ENCODE results near the gene TPR. TPM values are rescaled to one million over a fixed set of nuclear protein-coding genes. Genes with fewer than 3 reads are reported as not detected.
"Not testable (repeated sequence)": the region's sequence is repeated elsewhere in the genome, so short reads cannot be mapped to it uniquely, and the experiment has no call there.

The TPR gene
- total and polyA plus RNA-seq, 9 donors = 26.3 to 107 (median 70.2) TPM

- Histone ChIP-seq H3K27ac (no peak overlapping the region), H3K36me3 (no peaks in the 10 kb centered on the region), H3K27me3 (no peaks in the 10 kb centered on the region), H3K4me3 (no peak overlapping the region), H3K4me1 (ENCODE audit: insufficient read depth) (no peaks in the 10 kb centered on the region), H3K9me3 (no peaks in the 10 kb centered on the region)
- TF ChIP-seq CTCF (IDR thresholded peaks at IDR 0.05) = peak; percentile 30 to 65 (median 43)
- no peak for TF ChIP-seq EP300 (IDR thresholded peaks at IDR 0.05)
- 41 to 44% (median 43%) methylated on average over 5 of the region's 5 CpGs for WGBS, 3 donors
- no peak for DNase-seq
- intact Hi-C loops (cut with DNase I) = no loop called here
These were observed 29.5 kb upstream of the TPR start for GRCh38 chr1:186404454-186405051.

- intact Hi-C loops (cut with DNase I) = no loop called here
- TF ChIP-seq EP300 (IDR thresholded peaks at IDR 0.05) (no peak), CTCF (IDR thresholded peaks at IDR 0.05) (no peak), POLR2A (IDR thresholded peaks at IDR 0.05) (no peak)
- no peaks in the 10 kb centered on the region for H3K36me3 ChIP-seq
These were observed 28.6 kb upstream of the TPR start for GRCh38 chr1:186403632-186404031.

GRCh38 chr1:186401446-186401845, 26.4 kb upstream of the TPR start:
- WGBS, 3 donors = 89 to 94% (median 93%) methylated on average over 2 of the region's 2 CpGs
- H3K36me3 ChIP-seq; H3K9me3 ChIP-seq; intact Hi-C loops (cut with DNase I); H3K27ac ChIP-seq; DNase-seq; H3K4me1 ChIP-seq (ENCODE audit: insufficient read depth); H3K27me3 ChIP-seq; H3K4me3 ChIP-seq: not testable (repeated sequence)

More at GRCh38 chr1:186403632-186404031, 28.6 kb upstream of the TPR start:
- Histone ChIP-seq H3K9me3 (no peaks in the 10 kb centered on the region), H3K4me1 (ENCODE audit: insufficient read depth) (no peaks in the 10 kb centered on the region), H3K27me3 (no peaks in the 10 kb centered on the region), H3K4me3 (no peak overlapping the region), H3K27ac (no peak overlapping the region)
- no peak for DNase-seq

GRCh38 chr1:186392711-186393110, 17.7 kb upstream of the TPR start:
- not testable (repeated sequence) for H3K27ac ChIP-seq; H3K4me1 ChIP-seq (ENCODE audit: insufficient read depth); H3K36me3 ChIP-seq; H3K4me3 ChIP-seq; H3K9me3 ChIP-seq; DNase-seq; H3K27me3 ChIP-seq
- intact Hi-C loops (cut with DNase I) = loop anchor here in 1 of 4 donors (10.0 kb wide), 1 partner anchor 592 kb away; no protein-coding TSS in a partner anchor
- WGBS, 3 donors = 88 to 94% (median 91%) methylated on average over 6 of the region's 6 CpGs

GRCh38 chr1:186391841-186392240, 16.8 kb upstream of the TPR start:
- TF ChIP-seq POLR2A (IDR thresholded peaks at IDR 0.05) (no peak), CTCF (IDR thresholded peaks at IDR 0.05) (no peak), EP300 (IDR thresholded peaks at IDR 0.05) (no peak)
- intact Hi-C loops (cut with DNase I) = loop anchor here in 1 of 4 donors (10.0 kb wide), 1 partner anchor 593 kb away; no protein-coding TSS in a partner anchor
- no peak for DNase-seq
- Histone ChIP-seq H3K27me3 (no peaks in the 10 kb centered on the region), H3K4me3 (no peak overlapping the region), H3K4me1 (ENCODE audit: insufficient read depth) (no peaks in the 10 kb centered on the region), H3K36me3 (no peaks in the 10 kb centered on the region), H3K9me3 (no peaks in the 10 kb centered on the region), H3K27ac (no peak overlapping the region)
- WGBS, 3 donors = 79 to 91% (median 84%) methylated on average over 4 of the region's 4 CpGs

Data from ovary (tissue), 9 donors.